HL-60 (cell line): Measurements from ENCODE around the gene SLC12A3.

ENCODE experiments used
- DNase-seq, 2 experiments: peaks; one replicate each; pipeline ENCODE4 v3.0.0-alpha.2; 2010 to 2020; ENCODE audit warnings: low read depth in 1 of 2, low spot score in 1 of 2
- H3K27ac ChIP-seq: fragments of 250-450 bp; sonication (Bioruptor Pico); replicated peaks from 2 replicates; pipeline ENCODE4 v1.5.1; 2020; ENCODE audit warnings: mild to moderate bottlenecking, moderate library complexity
- H3K27me3 ChIP-seq: fragments of 250-450 bp; sonication (Bioruptor Pico); 2 replicates; pipeline ENCODE4 v1.5.1; 2021; ENCODE audit warnings: mild to moderate bottlenecking, moderate library complexity; ENCODE audit not compliant: insufficient read depth, poor library complexity, severe bottlenecking
- H3K4me3 ChIP-seq: replicated peaks from 2 replicates; pipeline ENCODE4 v1.5.1; 2011; ENCODE audit warnings: mild to moderate bottlenecking, control low read depth, low read length; ENCODE audit not compliant: insufficient read depth
- CTCF ChIP-seq: IDR thresholded peaks from one replicate; pipeline ENCODE4 v1.5.1; 2011; ENCODE audit warnings: low read length, control low read depth, inconsistent platforms; ENCODE audit not compliant: insufficient read depth
- GABPA ChIP-seq: IDR thresholded peaks from 2 replicates; pipeline ENCODE4 v1.6.1; 2012; ENCODE audit warnings: low read depth
- POLR2AphosphoS5 ChIP-seq: IDR thresholded peaks from 2 replicates; pipeline ENCODE4 v1.6.1; 2012; ENCODE audit warnings: low read depth
- REST ChIP-seq: IDR thresholded peaks from 2 replicates; pipeline ENCODE4 v1.6.1; 2012; ENCODE audit warnings: low read depth; ENCODE audit not compliant: insufficient replicate concordance
- SPI1 ChIP-seq: IDR thresholded peaks from 2 replicates; pipeline ENCODE4 v1.6.1; 2012; ENCODE audit warnings: low read depth, mild to moderate bottlenecking, borderline replicate concordance

SLC12A3 gene

GRCh38 chr16:56855201-56855600 is 9.8 kb upstream of the SLC12A3 start:
- DNase-seq: no peak
- Histone ChIP-seq H3K27ac (no peak overlapping the region), H3K27me3 (no peaks in the 10 kb centered on the region), H3K4me3 (no peak overlapping the region)
- no peak for TF ChIP-seq CTCF
- no peak for TF ChIP-seq REST
- TF ChIP-seq POLR2AphosphoS5: no peak
- TF ChIP-seq SPI1: no peak
- no peak for TF ChIP-seq GABPA

- Histone ChIP-seq H3K27ac (no peak overlapping the region), H3K27me3 (no peaks in the 10 kb centered on the region), H3K4me3 (no peak overlapping the region)
- DNase-seq: no peak
- no peak for TF ChIP-seq POLR2AphosphoS5
- no peak for TF ChIP-seq SPI1
- no peak for TF ChIP-seq REST
- no peak for TF ChIP-seq GABPA
- TF ChIP-seq CTCF: no peak
These were observed 9.1 kb upstream of the SLC12A3 start for GRCh38 chr16:56855946-56856345.

- no peak overlapping the region for H3K4me3 ChIP-seq
- no peak for DNase-seq
- no peak overlapping the region for H3K27ac ChIP-seq
- TF ChIP-seq SPI1: no peak
- no peak for TF ChIP-seq CTCF
- TF ChIP-seq REST: no peak
- TF ChIP-seq GABPA: no peak
- TF ChIP-seq POLR2AphosphoS5: no peak
- H3K27me3 ChIP-seq: no peaks in the 10 kb centered on the region
These were observed 8.0 kb upstream of the SLC12A3 start for GRCh38 chr16:56856876-56857447.
